Adrenal gland (tissue), 5 donors: ENCODE data around the gene ATXN7L1.

ENCODE experiments used
- POLR2A ChIP-seq, 2 donors: fragments of 450-650 bp; IDR thresholded peaks; one replicate each; pipeline ENCODE4 v1.6.1; 2017; ENCODE audit warnings: antibody characterized with exemption in 2 of 2, mild to moderate bottlenecking in 2 of 2, moderate library complexity in 1 of 2
- TF ChIP-seq, protein P1 (sequence below), 6 experiments: fragments of 450-650 bp in 4 of 6; fragments of 200-600 bp in 2 of 6; sonication (generic) in 1 of 6; IDR thresholded peaks; 1 replicate in 5 of 6; 2 replicates in 1 of 6; pipeline versions ENCODE4 v1.5.1 to v1.8.0; 2016 to 2021; ENCODE audit warnings: antibody characterized with exemption in 6 of 6, mild to moderate bottlenecking in 2 of 6, moderate library complexity in 1 of 6
- donor health status: DM: no; HTN: no; CAD: no.

DNA sequence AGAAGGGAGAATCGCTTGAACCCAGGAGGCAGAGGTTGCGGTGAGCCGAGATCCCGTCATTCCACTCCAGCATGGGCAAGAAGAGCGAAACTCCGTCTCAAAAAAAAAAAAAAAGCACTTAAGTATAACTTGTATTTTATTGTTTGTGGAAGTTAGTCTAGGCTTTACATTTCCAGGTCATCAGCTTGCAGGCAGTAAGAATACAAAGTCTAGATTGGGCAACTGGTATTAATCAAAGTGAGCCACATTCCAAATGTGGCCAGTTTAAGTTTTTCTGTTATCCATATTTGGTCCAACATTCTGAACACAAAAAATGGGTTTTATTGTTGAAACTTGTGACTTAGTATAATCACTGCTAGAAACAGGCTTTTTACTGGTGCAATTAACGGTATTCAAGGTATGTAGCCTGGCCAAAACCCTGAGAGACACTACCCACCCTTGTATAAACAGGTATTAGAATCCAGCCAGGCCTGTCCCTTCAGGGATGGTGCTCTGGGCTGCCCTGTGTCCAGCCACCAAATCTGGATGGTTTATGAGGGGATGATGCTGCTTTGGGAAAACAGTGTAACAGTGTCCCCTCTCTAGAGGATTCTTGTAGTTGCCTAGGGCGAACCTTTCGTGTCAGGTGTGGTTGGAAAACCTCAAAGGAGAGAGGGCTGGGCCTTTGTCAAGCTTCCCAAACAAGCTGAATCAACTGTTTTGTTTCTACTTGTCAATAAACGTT, 173.0 kb downstream of the ATXN7L1 start:
- TF ChIP-seq POLR2A (IDR thresholded peaks at IDR 0.05) = no peak
- TF ChIP-seq, protein P1, sequence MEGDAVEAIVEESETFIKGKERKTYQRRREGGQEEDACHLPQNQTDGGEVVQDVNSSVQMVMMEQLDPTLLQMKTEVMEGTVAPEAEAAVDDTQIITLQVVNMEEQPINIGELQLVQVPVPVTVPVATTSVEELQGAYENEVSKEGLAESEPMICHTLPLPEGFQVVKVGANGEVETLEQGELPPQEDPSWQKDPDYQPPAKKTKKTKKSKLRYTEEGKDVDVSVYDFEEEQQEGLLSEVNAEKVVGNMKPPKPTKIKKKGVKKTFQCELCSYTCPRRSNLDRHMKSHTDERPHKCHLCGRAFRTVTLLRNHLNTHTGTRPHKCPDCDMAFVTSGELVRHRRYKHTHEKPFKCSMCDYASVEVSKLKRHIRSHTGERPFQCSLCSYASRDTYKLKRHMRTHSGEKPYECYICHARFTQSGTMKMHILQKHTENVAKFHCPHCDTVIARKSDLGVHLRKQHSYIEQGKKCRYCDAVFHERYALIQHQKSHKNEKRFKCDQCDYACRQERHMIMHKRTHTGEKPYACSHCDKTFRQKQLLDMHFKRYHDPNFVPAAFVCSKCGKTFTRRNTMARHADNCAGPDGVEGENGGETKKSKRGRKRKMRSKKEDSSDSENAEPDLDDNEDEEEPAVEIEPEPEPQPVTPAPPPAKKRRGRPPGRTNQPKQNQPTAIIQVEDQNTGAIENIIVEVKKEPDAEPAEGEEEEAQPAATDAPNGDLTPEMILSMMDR (IDR thresholded peaks at IDR 0.05) = no peak
